ENCODE measurements around the gene C1QTNF7. TPM values are rescaled to one million over a fixed set of nuclear protein-coding genes. Genes with fewer than 3 reads are reported as not detected.

Gene C1QTNF7
- total and polyA plus RNA-seq, 2 of the 13 experiments (the other 11 are each of a cell fraction or from before 2014, with no cell fraction given), result not detected

- H3K36me3 ChIP-seq (replicated peaks in 1 of 2; ENCODE audit: control insufficient read depth in 1 of 2, insufficient read depth in 2 of 2, low read length in 2 of 2), result no peaks in the 10 kb centered on the region
- H3K4me3 ChIP-seq (replicated peaks in 1 of 3; ENCODE audit: insufficient read depth in 1 of 3, low read depth in 2 of 3, low read length in 3 of 3), result no peak overlapping the region
- FAIRE-seq (no peak), DNase-seq (ENCODE audit: low spot score) (no peak), ATAC-seq (no peak)
- H4K20me1 ChIP-seq (ENCODE audit: insufficient read depth, low read length), result no peaks in the 10 kb centered on the region
- no peak overlapping the region for H2AFZ ChIP-seq (ENCODE audit: low read length)
- WGBS (ENCODE audit: low lambda C conversion rate), result 0% methylated on average over 2 of the region's 2 CpGs
- H3K27ac ChIP-seq (ENCODE audit: extremely low read length, insufficient read depth, low read length), result no peak overlapping the region
- no TSS peak for BruUV-seq (replicated peaks)
- H3K9me3 ChIP-seq (ENCODE audit: low read length), result no peaks in the 10 kb centered on the region
- ChIA-PET POLR2A (no interaction called here), CTCF (ENCODE audit: low intra/inter-chr PET ratio, low total read pairs) (no interaction called here)
- in situ Hi-C loops (cut with HindIII; ENCODE audit: extremely low pct_ligation_motif_present, low pct_unique_long_range_greater_than_20kb) (no loop called here), intact Hi-C loops (cut with micrococcal nuclease; ENCODE audit: unreplicated experiment) (no loop called here)
- H3K4me1 ChIP-seq (ENCODE audit: insufficient read depth, low read length), result no peaks in the 10 kb centered on the region
- no peaks in the 10 kb centered on the region; a peak in 1 of 5 replicates for H3K27me3 ChIP-seq (ENCODE audit: control insufficient read depth in 1 of 2, insufficient read depth in 2 of 2, low read length in 2 of 2)
- H3K9ac ChIP-seq (ENCODE audit: insufficient read depth, low read depth, low read length), result no peak overlapping the region
- H3K79me2 ChIP-seq (ENCODE audit: insufficient read depth, low read length), result no peaks in the 10 kb centered on the region
- H3K4me2 ChIP-seq (ENCODE audit: low read depth, low read length), result no peak overlapping the region
- no peak for TF ChIP-seq ZNF83 (CRISPR knock-in tag; IDR thresholded peaks at IDR 0.05; ENCODE audit: borderline replicate concordance)
- TF ChIP-seq, protein P1, sequence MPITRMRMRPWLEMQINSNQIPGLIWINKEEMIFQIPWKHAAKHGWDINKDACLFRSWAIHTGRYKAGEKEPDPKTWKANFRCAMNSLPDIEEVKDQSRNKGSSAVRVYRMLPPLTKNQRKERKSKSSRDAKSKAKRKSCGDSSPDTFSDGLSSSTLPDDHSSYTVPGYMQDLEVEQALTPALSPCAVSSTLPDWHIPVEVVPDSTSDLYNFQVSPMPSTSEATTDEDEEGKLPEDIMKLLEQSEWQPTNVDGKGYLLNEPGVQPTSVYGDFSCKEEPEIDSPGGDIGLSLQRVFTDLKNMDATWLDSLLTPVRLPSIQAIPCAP (CRISPR knock-in tag; IDR thresholded peaks at IDR 0.05; ENCODE audit: low read depth), result no peak
- no peak for TF ChIP-seq ASH2L (IDR thresholded peaks at IDR 0.05; ENCODE audit: insufficient read length, low read depth, low read length)
- no peak for TF ChIP-seq ZNF280B (CRISPR knock-in tag; IDR thresholded peaks at IDR 0.05; ENCODE audit: borderline replicate concordance)
- no peak for TF ChIP-seq ZNF616 (CRISPR knock-in tag; IDR thresholded peaks at IDR 0.05; ENCODE audit: low read depth)
- TF ChIP-seq ZNF160 (CRISPR knock-in tag; IDR thresholded peaks at IDR 0.05), result no peak
- TF ChIP-seq, protein P2, sequence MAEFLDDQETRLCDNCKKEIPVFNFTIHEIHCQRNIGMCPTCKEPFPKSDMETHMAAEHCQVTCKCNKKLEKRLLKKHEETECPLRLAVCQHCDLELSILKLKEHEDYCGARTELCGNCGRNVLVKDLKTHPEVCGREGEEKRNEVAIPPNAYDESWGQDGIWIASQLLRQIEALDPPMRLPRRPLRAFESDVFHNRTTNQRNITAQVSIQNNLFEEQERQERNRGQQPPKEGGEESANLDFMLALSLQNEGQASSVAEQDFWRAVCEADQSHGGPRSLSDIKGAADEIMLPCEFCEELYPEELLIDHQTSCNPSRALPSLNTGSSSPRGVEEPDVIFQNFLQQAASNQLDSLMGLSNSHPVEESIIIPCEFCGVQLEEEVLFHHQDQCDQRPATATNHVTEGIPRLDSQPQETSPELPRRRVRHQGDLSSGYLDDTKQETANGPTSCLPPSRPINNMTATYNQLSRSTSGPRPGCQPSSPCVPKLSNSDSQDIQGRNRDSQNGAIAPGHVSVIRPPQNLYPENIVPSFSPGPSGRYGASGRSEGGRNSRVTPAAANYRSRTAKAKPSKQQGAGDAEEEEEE (CRISPR knock-in tag; IDR thresholded peaks at IDR 0.05; ENCODE audit: borderline replicate concordance), result no peak
- TF ChIP-seq CHCHD3 (CRISPR knock-in tag; IDR thresholded peaks at IDR 0.05), result no peak
- TF ChIP-seq, protein P3, sequence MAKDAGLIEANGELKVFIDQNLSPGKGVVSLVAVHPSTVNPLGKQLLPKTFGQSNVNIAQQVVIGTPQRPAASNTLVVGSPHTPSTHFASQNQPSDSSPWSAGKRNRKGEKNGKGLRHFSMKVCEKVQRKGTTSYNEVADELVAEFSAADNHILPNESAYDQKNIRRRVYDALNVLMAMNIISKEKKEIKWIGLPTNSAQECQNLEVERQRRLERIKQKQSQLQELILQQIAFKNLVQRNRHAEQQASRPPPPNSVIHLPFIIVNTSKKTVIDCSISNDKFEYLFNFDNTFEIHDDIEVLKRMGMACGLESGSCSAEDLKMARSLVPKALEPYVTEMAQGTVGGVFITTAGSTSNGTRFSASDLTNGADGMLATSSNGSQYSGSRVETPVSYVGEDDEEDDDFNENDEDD (CRISPR knock-in tag; IDR thresholded peaks at IDR 0.05; ENCODE audit: borderline replicate concordance), result no peak
- TF ChIP-seq, protein P4, sequence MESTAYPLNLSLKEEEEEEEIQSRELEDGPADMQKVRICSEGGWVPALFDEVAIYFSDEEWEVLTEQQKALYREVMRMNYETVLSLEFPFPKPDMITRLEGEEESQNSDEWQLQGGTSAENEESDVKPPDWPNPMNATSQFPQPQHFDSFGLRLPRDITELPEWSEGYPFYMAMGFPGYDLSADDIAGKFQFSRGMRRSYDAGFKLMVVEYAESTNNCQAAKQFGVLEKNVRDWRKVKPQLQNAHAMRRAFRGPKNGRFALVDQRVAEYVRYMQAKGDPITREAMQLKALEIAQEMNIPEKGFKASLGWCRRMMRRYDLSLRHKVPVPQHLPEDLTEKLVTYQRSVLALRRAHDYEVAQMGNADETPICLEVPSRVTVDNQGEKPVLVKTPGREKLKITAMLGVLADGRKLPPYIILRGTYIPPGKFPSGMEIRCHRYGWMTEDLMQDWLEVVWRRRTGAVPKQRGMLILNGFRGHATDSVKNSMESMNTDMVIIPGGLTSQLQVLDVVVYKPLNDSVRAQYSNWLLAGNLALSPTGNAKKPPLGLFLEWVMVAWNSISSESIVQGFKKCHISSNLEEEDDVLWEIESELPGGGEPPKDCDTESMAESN (CRISPR knock-in tag; conservative IDR thresholded peaks at IDR 0.05), result no peak
- TF ChIP-seq, protein P5, sequence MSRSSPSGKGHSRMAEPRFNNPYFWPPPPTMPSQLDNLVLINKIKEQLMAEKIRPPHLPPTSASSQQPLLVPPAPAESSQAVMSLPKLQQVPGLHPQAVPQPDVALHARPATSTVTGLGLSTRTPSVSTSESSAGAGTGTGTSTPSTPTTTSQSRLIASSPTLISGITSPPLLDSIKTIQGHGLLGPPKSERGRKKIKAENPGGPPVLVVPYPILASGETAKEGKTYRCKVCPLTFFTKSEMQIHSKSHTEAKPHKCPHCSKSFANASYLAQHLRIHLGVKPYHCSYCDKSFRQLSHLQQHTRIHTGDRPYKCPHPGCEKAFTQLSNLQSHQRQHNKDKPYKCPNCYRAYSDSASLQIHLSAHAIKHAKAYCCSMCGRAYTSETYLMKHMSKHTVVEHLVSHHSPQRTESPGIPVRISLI (CRISPR knock-in tag; IDR thresholded peaks at IDR 0.05; ENCODE audit: borderline replicate concordance), result no peak
- TF ChIP-seq ZNF549 (CRISPR knock-in tag; IDR thresholded peaks at IDR 0.05), result no peak
- TF ChIP-seq, protein P6, sequence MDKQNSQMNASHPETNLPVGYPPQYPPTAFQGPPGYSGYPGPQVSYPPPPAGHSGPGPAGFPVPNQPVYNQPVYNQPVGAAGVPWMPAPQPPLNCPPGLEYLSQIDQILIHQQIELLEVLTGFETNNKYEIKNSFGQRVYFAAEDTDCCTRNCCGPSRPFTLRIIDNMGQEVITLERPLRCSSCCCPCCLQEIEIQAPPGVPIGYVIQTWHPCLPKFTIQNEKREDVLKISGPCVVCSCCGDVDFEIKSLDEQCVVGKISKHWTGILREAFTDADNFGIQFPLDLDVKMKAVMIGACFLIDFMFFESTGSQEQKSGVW (CRISPR knock-in tag; IDR thresholded peaks at IDR 0.05; ENCODE audit: borderline replicate concordance), result no peak
- TF ChIP-seq ATF7-NPFF (CRISPR knock-in tag; IDR thresholded peaks at IDR 0.05; ENCODE audit: low read depth), result no peak
- no peak for TF ChIP-seq ZNF773 (CRISPR knock-in tag; IDR thresholded peaks at IDR 0.05; ENCODE audit: borderline replicate concordance)
These were observed 8.7 kb downstream of the C1QTNF7 start for GRCh38 chr4:15436513-15436912.
